ENCODE results near the gene PHOX2A.
"Not testable (repeated sequence)": the region's sequence is repeated elsewhere in the genome, so short reads cannot be mapped to it uniquely, and the experiment has no call there.

Gene PHOX2A

GRCh38 chr11:72222106-72222891, 21.7 kb downstream of the PHOX2A start:
- DNase-seq (ENCODE audit: low read depth) = no peak

- DNase-seq (ENCODE audit: low read depth) = no peak
Measured at GRCh38 chr11:72221386-72222075, 22.4 kb downstream of the PHOX2A start.

- no peak for DNase-seq (ENCODE audit: low read depth)
Measured at GRCh38 chr11:72220696-72221363, 23.1 kb downstream of the PHOX2A start.

- DNase-seq (ENCODE audit: low read depth) = no peak
Measured at GRCh38 chr11:72218251-72218745, 25.7 kb downstream of the PHOX2A start.

- no peak for DNase-seq (ENCODE audit: low read depth)
Measured at GRCh38 chr11:72217841-72218240, 26.1 kb downstream of the PHOX2A start.

GRCh38 chr11:72216638-72217037, 27.3 kb downstream of the PHOX2A start, which contains the start of gene FOLR2:
Gene FOLR2 (plus strand): TSS chr11:72216794. CDS start chr11:72218585, 1,791 bp downstream.
- DNase-seq (ENCODE audit: low read depth) = no peak

- no peak for DNase-seq (ENCODE audit: low read depth)
Measured at GRCh38 chr11:72209101-72209500, 34.9 kb downstream of the PHOX2A start.

GRCh38 chr11:72208281-72208680, 35.7 kb downstream of the PHOX2A start:
- DNase-seq (ENCODE audit: low read depth) = no peak

GRCh38 chr11:72206794-72207193, 37.2 kb downstream of the PHOX2A start:
- DNase-seq (ENCODE audit: low read depth) = not testable (repeated sequence)

- DNase-seq (ENCODE audit: low read depth) = no peak
Measured at GRCh38 chr11:72204886-72205285, 39.1 kb downstream of the PHOX2A start.

- DNase-seq (ENCODE audit: low read depth) = no peak
Measured at GRCh38 chr11:72203163-72203562, 40.8 kb downstream of the PHOX2A start.

DNA sequence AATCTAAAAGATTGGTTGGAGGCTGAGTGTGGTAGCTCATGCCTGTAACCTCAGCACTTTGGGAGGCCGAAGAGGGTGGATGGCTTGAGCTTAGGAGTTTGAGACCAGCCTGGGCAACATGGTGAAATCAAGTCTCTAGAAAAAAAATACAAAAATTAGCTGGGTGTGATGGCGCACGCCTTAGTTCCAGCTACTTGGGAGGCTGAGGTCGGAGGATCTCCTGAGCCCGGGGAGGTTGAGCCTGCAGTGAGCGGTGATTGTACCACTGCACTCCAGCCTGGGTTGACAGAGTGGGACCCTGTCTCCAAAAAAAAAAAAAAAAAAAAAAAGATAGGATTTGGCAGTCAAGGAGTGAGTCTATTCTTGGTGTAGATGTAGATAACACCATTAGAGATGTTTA, 41.4 kb downstream of the PHOX2A start:
- no peak for DNase-seq (ENCODE audit: low read depth)

- DNase-seq (ENCODE audit: low read depth) = not testable (repeated sequence)
Measured at GRCh38 chr11:72201445-72201844, 42.5 kb downstream of the PHOX2A start.

DNA sequence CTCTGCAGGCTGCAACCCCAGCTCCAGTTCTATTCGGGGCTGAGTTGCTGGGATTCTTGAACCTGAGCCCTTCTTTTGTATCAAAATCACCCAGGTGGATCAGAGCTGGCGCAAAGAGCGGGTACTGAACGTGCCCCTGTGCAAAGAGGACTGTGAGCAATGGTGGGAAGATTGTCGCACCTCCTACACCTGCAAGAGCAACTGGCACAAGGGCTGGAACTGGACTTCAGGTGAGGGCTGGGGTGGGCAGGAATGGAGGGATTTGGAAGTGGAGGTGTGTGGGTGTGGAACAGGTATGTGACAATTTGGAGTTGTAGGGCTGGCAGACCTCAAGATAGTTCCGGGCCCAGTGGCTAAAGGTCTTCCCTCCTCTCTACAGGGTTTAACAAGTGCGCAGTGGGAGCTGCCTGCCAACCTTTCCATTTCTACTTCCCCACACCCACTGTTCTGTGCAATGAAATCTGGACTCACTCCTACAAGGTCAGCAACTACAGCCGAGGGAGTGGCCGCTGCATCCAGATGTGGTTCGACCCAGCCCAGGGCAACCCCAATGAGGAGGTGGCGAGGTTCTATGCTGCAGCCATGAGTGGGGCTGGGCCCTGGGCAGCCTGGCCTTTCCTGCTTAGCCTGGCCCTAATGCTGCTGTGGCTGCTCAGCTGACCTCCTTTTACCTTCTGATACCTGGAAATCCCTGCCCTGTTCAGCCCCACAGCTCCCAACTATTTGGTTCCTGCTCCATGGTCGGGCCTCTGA, 48.3 kb downstream of the PHOX2A start:
- DNase-seq (ENCODE audit: low read depth) = no peak

DNA sequence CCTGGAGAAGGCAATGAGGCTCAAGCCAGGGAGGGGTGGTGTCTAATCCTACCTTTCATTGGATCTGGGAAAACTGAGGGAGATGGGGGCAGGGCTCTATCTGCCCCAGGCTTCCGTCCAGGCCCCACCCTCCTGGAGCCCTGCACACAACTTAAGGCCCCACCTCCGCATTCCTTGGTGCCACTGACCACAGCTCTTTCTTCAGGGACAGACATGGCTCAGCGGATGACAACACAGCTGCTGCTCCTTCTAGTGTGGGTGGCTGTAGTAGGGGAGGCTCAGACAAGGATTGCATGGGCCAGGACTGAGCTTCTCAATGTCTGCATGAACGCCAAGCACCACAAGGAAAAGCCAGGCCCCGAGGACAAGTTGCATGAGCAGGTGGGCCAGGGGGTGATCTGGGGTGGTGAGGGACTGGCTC, 52.0 kb downstream of the PHOX2A start, which contains the start of gene FOLR1:
Gene FOLR1, plus strand, starts transcription at position 180 of the 421 bp plus-strand sequence. Its CDS starts 34 bp downstream, at position 214.
- DNase-seq (ENCODE audit: low read depth) = no peak

- no peak for DNase-seq (ENCODE audit: low read depth)
Measured at GRCh38 chr11:72190631-72191071, 53.3 kb downstream of the PHOX2A start.

GRCh38 chr11:72189455-72190250, 54.3 kb downstream of the PHOX2A start:
- no peak for DNase-seq (ENCODE audit: low read depth)
